ENCODE data around the gene INPP4A.
A peak's percentile ranks its signal among the peaks of the same experiment; 100 is the strongest.
"Not testable (repeated sequence)": the region's sequence is repeated elsewhere in the genome, so short reads cannot be mapped to it uniquely, and the experiment has no call there.

The INPP4A gene

GRCh38 chr2:98444436-98445176 lies at the start of gene INPP4A:
INPP4A (plus strand) TSS chr2:98444858; CDS start chr2:98520049, 75,191 bp downstream.
- peak; percentile 57 for DNase-seq

- DNase-seq, result no peak
Measured at GRCh38 chr2:98395977-98396376, 48.7 kb upstream of the INPP4A start.

- DNase-seq, result no peak
Measured at GRCh38 chr2:98396745-98397355, 47.8 kb upstream of the INPP4A start.

GRCh38 chr2:98399140-98399539 lies 45.5 kb upstream of the INPP4A start:
- no peak for DNase-seq

GRCh38 chr2:98403878-98404277 lies 40.8 kb upstream of the INPP4A start:
- DNase-seq, result no peak

- no peak for DNase-seq
Measured at GRCh38 chr2:98404556-98405250, 40.0 kb upstream of the INPP4A start.

GRCh38 chr2:98405301-98405700 lies 39.4 kb upstream of the INPP4A start:
- DNase-seq, result no peak

- no peak for DNase-seq
Measured at GRCh38 chr2:98408155-98408554, 36.5 kb upstream of the INPP4A start.

GRCh38 chr2:98412751-98413458 lies 31.8 kb upstream of the INPP4A start:
- peak; percentile 45 for DNase-seq

- DNase-seq, result not testable (repeated sequence)
Measured at GRCh38 chr2:98414246-98414645, 30.4 kb upstream of the INPP4A start.

- not testable (repeated sequence) for DNase-seq
Measured at GRCh38 chr2:98415719-98416248, 28.9 kb upstream of the INPP4A start.

GRCh38 chr2:98416383-98417159 lies 28.1 kb upstream of the INPP4A start:
- DNase-seq, result peak; percentile 6

- no peak for DNase-seq
Measured at GRCh38 chr2:98419544-98419943, 25.1 kb upstream of the INPP4A start.

- DNase-seq, result peak; percentile 8
Measured at GRCh38 chr2:98419977-98420725, 24.5 kb upstream of the INPP4A start.

- DNase-seq, result no peak
Measured at GRCh38 chr2:98422449-98422848, 22.2 kb upstream of the INPP4A start.

- DNase-seq, result no peak
Measured at GRCh38 chr2:98426771-98427170, 17.9 kb upstream of the INPP4A start.

GRCh38 chr2:98432145-98432544 lies 12.5 kb upstream of the INPP4A start:
- DNase-seq, result no peak

- DNase-seq, result no peak
Measured at GRCh38 chr2:98433363-98433964, 11.2 kb upstream of the INPP4A start.

GRCh38 chr2:98434492-98434891 lies 10.2 kb upstream of the INPP4A start:
- DNase-seq, result no peak

- DNase-seq, result not testable (repeated sequence)
Measured at GRCh38 chr2:98435670-98436069, 9.0 kb upstream of the INPP4A start.

GRCh38 chr2:98436734-98437133 lies 7.9 kb upstream of the INPP4A start:
- DNase-seq, result no peak

Data from HCEC 1CT (cell line).